H54 (cell line): ENCODE data around the gene SLFN11.
"Not testable (repeated sequence)": the region's sequence is repeated elsewhere in the genome, so short reads cannot be mapped to it uniquely, and the experiment has no call there.

ENCODE experiments used
- DNase-seq: peaks from one replicate; pipeline ENCODE4 v3.0.0; 2011; ENCODE audit warnings: low spot score, mixed read lengths; ENCODE audit not compliant: insufficient read length
- FAIRE-seq: peaks from 3 replicates; lab custom pipeline; 2011; peaks lifted over from hg19 to GRCh38; lab: Jason Lieb, UNC
- POLR2A ChIP-seq: IDR thresholded peaks from 2 replicates; pipeline ENCODE4 v1.6.1; 2011; ENCODE audit warnings: low read depth, mild to moderate bottlenecking, low read length

The SLFN11 gene

DNA sequence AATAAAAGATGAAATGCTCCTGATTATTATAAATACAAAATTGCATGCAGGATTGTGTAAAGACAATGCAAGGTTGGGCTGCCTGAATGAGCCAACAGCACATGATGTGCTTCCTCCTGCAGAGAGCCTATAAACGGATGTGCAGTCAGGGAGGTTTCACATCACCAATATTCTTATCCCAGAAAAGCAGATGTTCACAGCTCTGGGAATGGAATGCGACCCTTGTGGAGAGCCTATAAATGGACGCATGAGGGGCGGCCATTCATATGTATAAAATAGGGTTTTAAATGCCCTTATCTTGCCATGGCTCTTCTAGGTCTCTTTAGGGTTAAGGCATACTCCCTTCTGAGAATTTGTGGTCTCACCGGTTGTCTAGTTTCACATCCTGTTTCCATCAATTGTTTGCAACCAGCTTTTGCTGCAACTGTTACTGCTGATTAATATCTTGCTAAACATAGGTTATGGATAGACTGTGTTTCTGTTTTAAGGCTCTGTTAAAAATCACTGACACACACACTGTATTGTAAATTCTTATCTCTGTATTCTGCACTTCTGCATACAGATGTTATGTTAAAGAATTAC is 31.9 kb downstream of the SLFN11 start:
- DNase-seq (no peak), FAIRE-seq (no peak)
- TF ChIP-seq POLR2A, result no peak

DNA sequence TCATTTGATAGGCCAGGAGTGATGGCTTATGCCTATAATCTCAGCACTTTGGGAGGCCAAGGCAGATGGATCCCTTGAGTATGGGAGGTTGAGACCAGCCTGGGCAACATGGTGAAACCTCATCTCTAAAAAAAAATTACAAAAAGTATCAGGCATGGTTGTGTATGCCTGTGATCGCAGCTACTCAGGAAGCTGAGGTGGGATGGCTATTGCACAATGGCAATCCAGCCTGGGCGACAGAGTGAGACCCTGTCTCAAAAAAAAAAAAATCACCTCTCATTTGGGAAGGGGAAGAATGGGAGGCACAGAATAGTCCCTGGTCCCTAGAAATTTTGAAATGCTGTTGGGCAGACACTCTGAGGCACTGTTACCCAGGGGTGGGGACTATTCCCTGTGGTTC is 35.2 kb downstream of the SLFN11 start:
- no peak for FAIRE-seq
- no peak for TF ChIP-seq POLR2A
- no peak for DNase-seq

DNA sequence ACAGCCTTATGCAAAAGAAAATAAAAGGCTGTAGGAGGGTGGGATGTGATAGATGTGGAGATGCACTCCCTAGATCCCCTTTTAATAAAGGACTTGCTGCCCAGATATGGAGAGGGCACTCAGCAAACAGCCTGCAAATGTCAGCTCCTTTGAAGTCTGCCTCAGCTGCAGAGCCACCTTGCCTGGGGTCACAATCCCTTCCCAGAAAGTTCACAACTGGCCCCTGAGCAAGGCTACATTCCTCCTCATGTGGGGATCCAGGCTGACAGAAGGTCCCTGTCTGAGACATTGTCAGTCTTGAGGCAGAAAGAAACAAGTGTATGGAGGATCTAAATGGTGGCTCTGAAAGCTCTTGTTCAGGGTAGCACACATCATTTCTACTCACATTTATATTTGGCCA is 36.1 kb downstream of the SLFN11 start:
- DNase-seq (no peak), FAIRE-seq (no peak)
- TF ChIP-seq POLR2A, result no peak

DNA sequence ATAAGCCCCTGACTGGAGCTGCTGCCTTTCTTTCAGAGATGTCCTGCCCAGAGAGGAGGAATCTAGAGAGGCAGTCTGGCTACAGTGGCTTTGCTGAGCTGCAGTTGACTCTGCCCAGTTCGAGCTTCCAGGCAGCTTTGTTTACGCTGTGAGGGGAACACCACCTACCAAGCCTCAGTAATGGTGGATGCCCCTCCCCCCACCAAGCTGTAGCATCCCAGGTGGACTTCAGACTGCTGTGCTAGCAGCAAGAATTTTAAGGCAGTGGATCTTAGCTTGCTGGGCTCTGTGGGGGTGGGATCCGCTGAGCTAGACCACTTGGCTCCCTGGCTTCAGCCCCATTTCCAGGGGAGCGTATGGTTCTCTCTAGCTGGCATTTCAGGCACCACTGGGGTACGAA is 39.8 kb downstream of the SLFN11 start:
- FAIRE-seq, DNase-seq: not testable (repeated sequence)

DNA sequence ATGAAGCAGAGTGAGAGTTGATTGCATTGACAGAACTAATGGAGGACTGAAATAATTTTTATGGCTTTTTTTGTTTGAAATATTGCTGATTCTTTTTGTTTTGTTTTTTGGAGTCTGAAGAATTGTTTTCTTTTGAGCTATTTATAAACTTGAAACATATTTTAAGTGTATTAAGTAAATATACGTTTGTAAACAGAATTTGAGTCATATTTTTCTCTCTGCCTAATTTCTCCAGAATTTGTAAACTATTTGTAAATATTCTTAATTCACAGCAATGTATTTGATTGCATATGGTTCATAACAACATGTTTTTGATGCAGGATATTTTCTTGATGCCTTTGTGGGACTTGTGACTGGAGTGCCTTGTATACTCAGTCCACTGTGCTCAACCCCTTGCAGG is 50.7 kb downstream of the SLFN11 start:
- FAIRE-seq (no peak), DNase-seq (no peak)
- no peak for TF ChIP-seq POLR2A

DNA sequence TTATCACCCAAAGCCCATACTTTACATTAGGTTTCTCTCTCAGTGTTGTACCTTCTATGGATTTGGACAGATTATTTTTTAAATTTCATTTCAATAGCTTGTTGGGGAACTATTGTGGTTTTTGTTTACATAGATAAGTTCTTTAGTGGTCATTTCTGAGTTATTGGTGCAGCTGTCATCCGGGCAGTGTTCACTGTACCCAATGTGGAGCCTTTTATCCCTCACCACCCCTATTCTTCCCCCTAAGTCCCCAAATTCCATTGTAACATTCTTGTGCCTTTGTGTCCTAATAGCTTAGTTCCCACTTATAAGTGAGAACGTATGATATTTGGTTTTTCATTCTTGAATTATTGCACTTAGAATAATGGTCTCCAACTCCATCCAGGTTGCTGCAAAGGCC is 57.5 kb downstream of the SLFN11 start:
- no peak for TF ChIP-seq POLR2A
- FAIRE-seq (no peak), DNase-seq (no peak)

DNA sequence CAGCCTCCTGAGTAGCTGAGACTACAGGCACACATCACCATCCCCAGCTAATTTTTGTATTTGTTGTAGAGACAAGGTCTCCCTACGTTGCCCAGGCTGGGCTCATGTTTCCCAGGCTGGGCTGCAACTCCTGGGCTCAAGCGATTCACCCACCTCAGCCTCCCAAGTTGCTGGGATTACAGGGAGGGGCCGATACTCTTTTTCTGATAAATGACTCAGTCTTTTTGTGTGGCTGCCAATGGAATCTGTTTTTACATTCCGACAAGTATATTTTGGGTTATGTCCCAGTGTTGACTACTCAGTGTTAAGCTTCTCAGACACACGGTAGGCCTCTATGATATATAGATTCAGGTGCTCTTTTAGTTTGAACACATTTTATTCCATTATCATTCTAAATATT is 58.1 kb downstream of the SLFN11 start:
- FAIRE-seq, result peak; percentile 86
- TF ChIP-seq POLR2A, result no peak
- no peak for DNase-seq

DNA sequence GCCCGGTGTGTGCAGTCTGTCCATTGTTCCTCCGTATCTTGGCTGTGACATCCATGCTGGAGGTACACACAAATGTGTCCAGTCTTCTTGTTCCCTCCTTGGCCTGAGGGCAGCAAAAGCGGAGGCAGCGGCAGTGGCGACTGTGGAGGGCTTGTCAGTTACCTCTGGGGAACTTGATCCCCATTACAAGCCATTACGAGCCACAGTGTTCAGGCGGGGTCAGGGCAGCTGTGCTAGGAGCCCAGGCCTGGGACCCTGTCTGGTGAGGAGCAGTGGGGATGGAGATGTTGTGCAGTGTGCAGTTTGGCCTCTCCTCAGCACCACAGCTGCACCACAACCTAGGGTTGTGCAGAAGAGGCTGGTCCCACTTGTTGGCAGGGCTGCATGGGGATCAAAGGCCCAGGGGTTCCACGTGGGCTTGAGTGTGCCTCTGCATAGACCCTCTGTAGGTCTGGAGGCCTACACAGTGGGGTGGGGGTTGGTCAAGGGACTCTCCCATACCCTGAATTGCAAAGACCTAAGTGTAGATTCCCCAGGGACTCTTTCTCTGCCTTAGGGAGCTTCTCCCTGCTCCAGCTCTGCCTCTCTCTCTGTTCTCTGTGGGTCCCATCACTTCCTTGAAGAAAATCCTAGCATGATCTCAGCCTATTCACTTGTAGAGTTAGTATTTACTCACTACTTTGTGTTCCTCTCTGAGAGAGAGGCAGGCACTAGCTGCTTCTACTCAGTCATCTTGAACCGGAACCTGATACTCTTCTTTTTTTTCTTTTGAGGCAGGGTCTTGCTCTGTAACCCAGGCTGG is 58.8 kb downstream of the SLFN11 start:
- DNase-seq (no peak), FAIRE-seq (no peak)
- TF ChIP-seq POLR2A, result no peak

DNA sequence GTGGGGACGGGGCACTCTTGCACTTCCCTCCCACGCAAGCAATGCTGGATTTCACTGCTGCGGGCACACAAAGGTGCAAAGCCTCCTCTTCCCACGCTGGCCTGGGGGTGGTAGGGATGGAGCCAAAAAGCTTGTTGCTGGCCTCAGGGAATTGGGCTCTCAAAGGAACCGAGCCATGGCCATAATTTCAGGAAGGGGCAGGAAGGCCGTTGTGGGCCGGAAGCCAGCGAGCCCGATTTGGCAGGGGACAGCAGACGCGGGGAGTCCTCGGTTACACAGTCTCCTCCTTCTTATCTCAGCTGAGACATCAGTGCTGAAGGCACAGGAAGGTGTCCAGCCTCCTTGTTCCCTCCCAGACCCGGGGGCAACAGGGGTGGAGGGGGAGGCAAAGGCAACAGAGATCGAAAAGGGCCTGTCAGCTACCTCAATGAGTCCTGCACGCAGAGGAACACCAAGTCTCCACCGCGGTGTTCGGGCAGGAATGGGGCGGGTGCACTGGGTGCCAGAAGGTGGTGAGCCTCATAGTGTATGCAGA is 59.5 kb downstream of the SLFN11 start:
- no peak for DNase-seq
- no peak for FAIRE-seq
- TF ChIP-seq POLR2A, result no peak

DNA sequence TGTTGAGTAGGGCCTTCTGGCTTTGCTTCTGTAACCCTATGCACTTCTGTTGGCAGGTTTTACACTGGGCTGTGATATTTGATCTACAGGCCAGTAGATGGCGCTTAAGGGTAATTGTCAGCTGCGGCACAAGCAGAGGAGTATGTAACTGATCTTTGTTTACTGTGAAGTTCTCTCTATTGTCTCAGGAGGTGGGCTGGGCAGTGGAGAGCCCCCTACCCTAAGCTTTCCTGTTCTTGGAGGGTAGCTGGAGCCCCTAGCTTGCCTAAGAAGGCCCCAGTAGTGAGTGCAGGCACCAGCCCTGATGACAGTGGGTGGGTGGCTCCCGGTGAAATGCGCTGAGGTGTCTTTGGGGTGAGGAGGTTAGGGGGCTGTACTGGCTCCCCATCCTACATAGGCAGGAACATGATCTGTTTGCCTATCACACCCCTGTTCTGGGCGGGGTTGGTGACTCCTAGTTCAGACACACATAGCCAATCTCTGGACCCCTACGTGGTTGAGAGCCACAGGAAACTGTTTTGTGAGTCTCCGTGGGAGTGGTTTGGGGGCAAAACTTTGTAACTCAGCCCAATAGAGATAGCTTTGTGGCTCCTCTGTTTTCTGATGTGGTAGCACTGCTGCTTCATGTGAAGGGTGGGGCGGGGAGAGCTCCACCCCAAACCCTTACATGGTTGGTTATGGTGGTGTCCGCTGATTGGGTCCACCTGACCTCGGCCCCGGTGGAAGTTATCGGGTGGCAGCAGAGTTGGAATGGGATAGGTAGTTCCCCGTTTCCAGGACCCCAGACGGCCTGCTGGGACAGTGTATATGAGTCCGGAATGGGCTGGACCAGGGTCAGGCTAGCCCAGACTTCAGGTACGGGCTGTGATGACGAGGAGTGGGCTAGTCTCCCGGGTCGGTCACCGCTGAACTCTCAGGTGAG is 60.4 kb downstream of the SLFN11 start:
- DNase-seq (no peak), FAIRE-seq (peak; percentile 91)
- no peak for TF ChIP-seq POLR2A

DNA sequence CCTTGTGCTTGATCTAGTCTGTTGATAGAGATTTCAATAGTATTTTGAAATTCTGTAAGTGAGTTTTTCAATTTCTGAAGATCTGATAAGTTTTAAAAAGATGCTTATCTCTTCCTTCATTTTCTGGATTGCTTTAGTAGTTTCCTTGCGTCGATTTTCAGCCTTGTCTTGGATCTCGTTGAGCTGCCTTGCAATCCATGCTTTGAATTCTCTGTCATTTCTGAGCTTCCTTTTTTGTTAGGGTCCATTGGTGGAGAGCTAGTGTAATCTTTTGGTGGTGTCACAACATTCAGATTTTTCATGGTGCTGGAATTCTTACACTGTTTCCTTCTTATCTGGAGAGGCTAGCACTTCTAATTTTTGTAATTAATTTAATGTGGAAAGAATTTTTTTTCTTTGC is 61.1 kb downstream of the SLFN11 start:
- FAIRE-seq (no peak), DNase-seq (no peak)
- TF ChIP-seq POLR2A, result no peak

DNA sequence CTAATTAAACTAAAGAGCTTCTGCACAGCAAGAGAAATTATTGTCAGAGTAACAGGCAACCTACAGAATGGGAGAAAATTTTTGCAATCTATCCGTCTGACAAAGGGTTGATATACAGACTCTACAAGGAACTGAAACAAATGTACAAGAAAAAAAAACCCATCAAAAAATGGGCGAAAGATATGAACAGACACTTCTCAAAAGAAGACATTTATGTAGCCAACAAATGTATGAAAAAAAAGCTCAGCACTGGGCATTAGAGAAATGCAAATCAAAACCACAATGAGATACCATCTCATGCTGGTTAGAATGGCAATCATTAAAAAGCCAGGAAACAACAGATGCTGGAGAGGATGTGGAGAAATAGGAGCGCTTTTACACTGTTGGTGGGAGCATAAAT is 64.1 kb downstream of the SLFN11 start:
- not testable (repeated sequence) for DNase-seq, FAIRE-seq
